22Rv1 (cell line): ENCODE data around the gene RHOG.

Source experiments
- H3K27ac ChIP-seq: fragments of 450-650 bp; 2 replicates; pipeline ENCODE4 v1.5.1; 2017
- CTCF ChIP-seq: fragments of 450-650 bp; IDR thresholded peaks from 2 replicates; pipeline ENCODE4 v1.5.1; 2017; ENCODE audit warnings: mild to moderate bottlenecking
- ZFX ChIP-seq: fragments of 450-650 bp; IDR thresholded peaks from 2 replicates; pipeline ENCODE4 v1.6.1; 2017; ENCODE audit warnings: antibody characterized with exemption, borderline replicate concordance

Gene RHOG

GRCh38 chr11:3825473-3826154, 15.1 kb downstream of the RHOG start:
- TF ChIP-seq ZFX (no peak), CTCF (no peak)

GRCh38 chr11:3824714-3825472, 15.9 kb downstream of the RHOG start:
- peak overlapping the region; percentile 8; the same call in 1 of the 2 replicates for H3K27ac ChIP-seq
- TF ChIP-seq CTCF (peak; percentile 89), ZFX (no peak)

More at GRCh38 chr11:3825473-3826154, 15.1 kb downstream of the RHOG start:
- peak overlapping the region; percentile 8; the same call in 1 of the 2 replicates for H3K27ac ChIP-seq

GRCh38 chr11:3823762-3824506, 16.8 kb downstream of the RHOG start:
- H3K27ac ChIP-seq, result no peak overlapping the region
- no peak for TF ChIP-seq CTCF
- no peak for TF ChIP-seq ZFX

- no peak overlapping the region for H3K27ac ChIP-seq
- TF ChIP-seq ZFX (no peak), CTCF (no peak)
Observed at GRCh38 chr11:3823303-3823702, 17.5 kb downstream of the RHOG start.

- no peak for TF ChIP-seq ZFX
- no peak for TF ChIP-seq CTCF
Observed at GRCh38 chr11:3822312-3822711, 18.4 kb downstream of the RHOG start.

GRCh38 chr11:3820971-3821370, 19.8 kb downstream of the RHOG start:
- no peak overlapping the region for H3K27ac ChIP-seq
- no peak for TF ChIP-seq CTCF
- no peak for TF ChIP-seq ZFX

More at GRCh38 chr11:3822312-3822711, 18.4 kb downstream of the RHOG start:
- H3K27ac ChIP-seq, result no peak overlapping the region
